ENCODE measurements around the gene RAI2. TPM values are rescaled to one million over a fixed set of nuclear protein-coding genes. Genes with fewer than 3 reads are reported as not detected.

Gene RAI2
- total RNA-seq, 2 donors from 2014 or later: 3.5 to 6.5 TPM

- DNase-seq: peak; percentile 42 to 66
- peak; percentile 87 for ATAC-seq
- intact Hi-C loops (cut with DNase I, micrococcal nuclease): no loop called here
Measured at GRCh38 chrX:17833954-17834353, 27.1 kb downstream of the RAI2 start.

GRCh38 chrX:17831255-17831654, 29.8 kb downstream of the RAI2 start:
- ATAC-seq: no peak
- intact Hi-C loops (cut with DNase I, micrococcal nuclease): no loop called here

DNA sequence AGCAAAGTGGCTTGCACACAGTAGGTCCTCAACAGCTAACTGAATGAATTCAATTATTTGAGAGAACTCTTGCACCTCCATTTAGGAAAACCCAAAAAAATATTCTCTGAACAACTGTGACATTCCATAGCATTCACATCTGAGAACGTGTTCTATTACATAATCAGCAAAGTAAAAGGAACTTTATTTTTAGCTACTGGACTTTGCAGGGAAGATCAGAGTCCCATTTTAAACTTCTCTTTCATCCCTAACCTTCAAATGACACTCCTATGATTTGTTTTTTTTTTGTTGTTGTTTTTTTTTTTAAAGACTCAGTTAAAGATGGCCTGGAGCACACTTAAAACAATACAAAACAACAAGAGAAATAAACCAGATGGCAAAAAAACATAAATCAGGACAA, 30.9 kb downstream of the RAI2 start:
- intact Hi-C loops (cut with DNase I, micrococcal nuclease): no loop called here
- no peak for ATAC-seq

More at GRCh38 chrX:17831255-17831654, 29.8 kb downstream of the RAI2 start:
- DNase-seq: no peak

DNA sequence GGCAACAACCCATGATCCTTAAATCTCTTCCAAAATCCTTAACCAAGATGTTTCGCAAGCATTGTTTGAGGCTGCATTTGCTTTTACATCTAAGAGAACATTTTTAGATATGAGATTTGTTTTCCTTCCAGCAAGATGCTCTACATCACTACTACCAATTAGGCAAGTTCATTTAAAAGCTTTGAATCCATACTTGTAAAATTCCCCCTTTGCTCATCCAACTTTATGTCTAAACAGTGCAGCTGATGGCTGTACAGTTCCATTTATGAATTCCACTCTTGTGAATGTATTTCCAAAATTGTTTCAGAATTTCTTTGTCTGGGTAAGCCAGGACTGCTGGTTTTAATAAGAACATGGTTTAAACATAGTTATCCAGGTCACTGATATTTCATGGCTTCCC, 31.5 kb downstream of the RAI2 start:
- no peak for DNase-seq
- no peak for ATAC-seq
- intact Hi-C loops (cut with DNase I, micrococcal nuclease): no loop called here

More for the DNA sequence above, 30.9 kb downstream of the RAI2 start:
- DNase-seq: no peak

DNA sequence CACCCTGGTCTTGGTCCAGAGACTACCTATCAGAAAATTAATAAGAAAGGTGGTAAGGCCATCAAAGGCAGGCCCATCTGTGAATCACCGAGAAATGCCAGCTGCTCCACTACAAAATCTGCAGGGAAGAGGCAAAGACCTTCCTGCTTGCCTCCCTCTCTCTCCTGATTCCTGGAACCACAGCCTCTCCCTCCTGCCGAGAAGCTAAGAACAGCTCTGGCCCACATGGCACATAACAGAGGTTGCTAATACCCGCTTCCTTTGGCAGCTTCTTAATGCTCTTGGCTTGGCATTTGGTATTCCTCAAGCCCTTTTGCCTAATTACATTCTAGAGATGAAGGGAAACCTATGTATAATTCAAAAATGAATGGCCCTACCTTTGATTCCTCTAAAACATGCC, 32.9 kb downstream of the RAI2 start:
- DNase-seq: no peak
- intact Hi-C loops (cut with DNase I, micrococcal nuclease): no loop called here
- no peak for ATAC-seq

DNA sequence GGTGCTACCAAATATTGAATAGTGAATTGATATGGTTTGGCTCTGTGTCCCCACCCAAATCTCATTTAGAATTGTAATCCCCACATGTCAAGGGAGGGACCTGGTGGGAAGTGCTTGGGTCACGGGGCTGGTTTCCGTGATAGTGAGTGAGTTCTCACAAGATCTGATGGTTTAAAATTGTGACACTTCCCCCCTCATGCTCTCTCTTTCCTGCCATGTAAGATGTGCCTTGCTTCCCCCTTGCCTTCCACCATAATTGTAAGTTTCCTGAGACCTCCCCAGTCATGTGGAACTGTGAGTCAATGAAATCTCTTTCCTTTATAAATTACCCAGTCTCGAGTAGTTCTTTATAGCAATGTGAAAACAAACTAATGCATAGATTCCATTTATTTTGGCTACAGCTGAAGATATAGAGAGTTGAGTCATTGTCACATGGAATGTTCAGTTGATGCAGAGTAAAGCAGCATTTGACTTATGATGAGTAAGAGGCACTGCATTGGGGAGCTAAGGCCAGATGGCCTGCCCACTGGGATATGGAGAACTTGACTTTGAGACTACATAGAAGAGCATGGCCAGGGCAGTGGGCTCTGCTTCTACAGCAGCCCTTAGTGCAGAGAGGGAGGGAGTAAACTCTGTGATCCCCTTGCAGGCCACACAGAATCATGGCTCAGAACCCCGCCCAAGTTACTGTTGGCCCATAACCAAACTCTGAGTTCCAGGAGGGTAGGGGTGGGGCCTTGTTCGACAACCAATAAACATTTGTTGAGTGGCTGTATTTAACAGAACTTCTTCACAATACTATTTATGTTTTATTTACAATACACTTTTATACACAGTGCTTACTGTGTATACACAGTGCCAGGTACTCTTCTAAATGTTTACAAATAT, 34.2 kb downstream of the RAI2 start:
- DNase-seq (peak in 1 of 2 donors; percentile 18), ATAC-seq (peak; percentile 80)
- intact Hi-C loops (cut with DNase I, micrococcal nuclease): no loop called here

GRCh38 chrX:17824980-17825379, 36.1 kb downstream of the RAI2 start:
- DNase-seq (no peak), ATAC-seq (no peak)
- intact Hi-C loops (cut with DNase I, micrococcal nuclease): no loop called here

DNA sequence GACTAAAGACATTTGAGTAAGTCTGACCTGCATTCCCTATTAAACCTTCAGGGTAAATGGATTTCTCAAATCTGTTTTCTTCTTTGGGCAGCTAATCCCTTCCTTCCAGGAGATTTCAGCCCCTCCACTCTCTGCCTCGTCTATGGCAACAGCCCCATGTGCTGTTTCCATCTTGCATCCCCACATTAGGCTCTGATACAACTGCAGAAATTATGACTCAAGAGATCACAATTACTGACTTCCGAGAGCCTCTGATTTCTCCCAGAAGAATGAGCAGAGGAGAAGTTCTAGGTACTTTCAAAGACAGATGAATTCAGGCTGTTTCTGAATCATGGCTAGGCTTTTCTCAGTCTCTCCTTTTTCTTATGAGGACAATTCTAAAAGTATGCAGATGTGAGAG, 38.7 kb downstream of the RAI2 start:
- intact Hi-C loops (cut with DNase I, micrococcal nuclease): no loop called here
- ATAC-seq (no peak), DNase-seq (no peak)

DNA sequence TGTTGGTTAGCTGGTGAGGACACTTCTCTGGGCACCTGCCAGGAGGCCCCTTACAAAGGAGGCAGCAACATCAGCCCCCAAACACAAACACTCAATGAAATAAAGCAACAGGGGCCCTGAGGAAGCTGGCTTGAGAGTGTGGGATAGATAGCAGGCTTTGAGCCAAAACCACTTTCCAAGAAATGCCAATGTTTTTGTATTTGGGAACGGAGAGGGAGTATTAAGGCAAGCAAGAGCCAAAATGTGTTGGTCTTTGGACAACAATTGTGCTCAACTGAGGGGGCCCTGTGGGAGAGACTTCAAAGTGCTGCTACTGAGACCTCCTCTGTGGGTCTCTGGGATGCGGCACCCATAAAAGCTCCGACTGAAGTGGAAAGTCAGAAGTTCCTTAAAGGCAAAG, 41.0 kb downstream of the RAI2 start:
- DNase-seq (no peak), ATAC-seq (no peak)
- intact Hi-C loops (cut with DNase I, micrococcal nuclease): no loop called here

- intact Hi-C loops (cut with DNase I, micrococcal nuclease): no loop called here
- ATAC-seq (no peak), DNase-seq (no peak)
Measured at GRCh38 chrX:17818726-17819125, 42.4 kb downstream of the RAI2 start.

DNA sequence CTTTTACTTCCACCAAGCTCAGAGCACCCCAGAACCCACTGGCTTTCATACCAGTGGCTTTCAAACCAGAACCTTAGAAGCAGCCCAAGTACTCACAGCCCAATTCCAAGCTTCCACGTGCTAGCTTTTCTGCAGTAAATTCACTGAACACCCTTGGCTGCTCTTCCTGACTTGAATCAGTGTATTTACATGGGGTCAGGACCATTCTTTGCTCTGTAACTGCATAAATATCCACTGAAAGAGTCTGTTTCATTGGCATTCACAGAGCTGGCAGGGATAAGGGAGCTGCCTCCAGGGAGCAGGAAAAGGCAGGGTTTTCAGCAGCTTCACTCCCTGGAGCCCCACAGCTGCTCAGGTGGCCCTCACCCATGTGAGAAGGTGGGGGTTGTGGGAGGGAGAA, 43.8 kb downstream of the RAI2 start:
- ATAC-seq (no peak), DNase-seq (no peak)
- intact Hi-C loops (cut with DNase I, micrococcal nuclease): no loop called here

DNA sequence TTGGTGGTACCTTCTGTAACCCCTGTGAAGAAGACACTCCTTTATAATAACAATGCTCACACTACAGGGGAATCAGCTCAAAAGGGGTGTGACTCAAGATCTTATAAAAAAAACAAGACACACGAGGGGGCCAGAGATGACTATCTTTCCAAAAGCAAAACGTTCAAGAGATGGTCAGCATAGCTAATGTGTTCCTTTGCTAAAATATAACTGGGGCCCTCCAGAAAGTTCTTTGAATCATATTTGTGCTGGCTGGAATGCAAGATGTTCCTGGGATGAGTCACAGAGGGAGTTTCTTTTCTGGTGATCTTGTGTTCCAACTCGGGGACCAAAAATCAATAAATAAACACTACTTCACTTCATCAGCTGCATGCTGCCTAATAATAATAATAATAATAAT, 46.5 kb downstream of the RAI2 start:
- no peak for ATAC-seq
- intact Hi-C loops (cut with DNase I, micrococcal nuclease): no loop called here
- no peak for DNase-seq

DNA sequence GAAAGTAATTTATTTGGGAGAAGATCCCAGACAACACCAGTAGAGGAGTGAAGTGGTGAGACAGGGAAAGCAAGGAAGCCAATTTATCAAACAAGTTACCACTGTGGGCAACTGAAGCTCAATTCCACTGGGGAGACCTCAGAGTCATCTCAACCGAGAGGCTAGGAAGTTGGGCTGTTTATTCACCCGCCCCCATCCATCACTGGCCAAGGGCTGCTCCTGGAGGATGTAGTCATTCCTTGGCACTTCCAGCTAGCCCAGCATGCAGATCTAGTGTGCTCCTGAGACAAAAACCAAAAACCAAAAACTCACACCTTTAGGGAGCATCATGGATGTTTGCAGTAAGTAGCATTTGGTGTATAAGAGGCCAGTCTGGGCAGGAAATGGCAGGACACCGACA, 47.0 kb downstream of the RAI2 start:
- ATAC-seq: no peak
- DNase-seq: no peak
- intact Hi-C loops (cut with DNase I, micrococcal nuclease): no loop called here

- no peak for DNase-seq
- ATAC-seq: peak; percentile 94
- intact Hi-C loops (cut with DNase I, micrococcal nuclease): no loop called here
Measured at GRCh38 chrX:17813277-17813676, 47.8 kb downstream of the RAI2 start.

DNA sequence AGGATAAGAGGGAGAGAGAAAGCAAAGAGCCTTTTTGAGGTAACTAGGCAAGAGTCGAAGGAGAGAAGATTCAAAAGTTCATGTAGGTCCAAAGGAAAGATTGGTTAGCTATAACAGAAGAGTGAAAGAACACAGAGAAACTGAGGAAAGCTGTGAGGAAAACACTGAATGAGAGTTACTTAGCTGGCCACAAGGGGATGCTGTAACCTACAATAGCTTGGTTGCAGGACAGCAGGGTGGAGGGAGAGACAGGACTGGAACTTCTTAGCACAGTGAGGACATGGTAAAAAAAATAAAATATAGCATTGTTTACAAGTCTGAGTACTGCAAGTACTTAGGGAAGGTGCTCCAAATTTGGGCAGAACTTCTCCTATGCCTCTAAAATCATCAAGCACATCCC, 48.3 kb downstream of the RAI2 start:
- ATAC-seq (peak; percentile 85), DNase-seq (peak in 1 of 2 donors; percentile 16)
- intact Hi-C loops (cut with DNase I, micrococcal nuclease): no loop called here

- intact Hi-C loops (cut with DNase I, micrococcal nuclease): no loop called here
- ATAC-seq (no peak), DNase-seq (no peak)
Measured at GRCh38 chrX:17809984-17810383, 51.1 kb downstream of the RAI2 start.

DNA sequence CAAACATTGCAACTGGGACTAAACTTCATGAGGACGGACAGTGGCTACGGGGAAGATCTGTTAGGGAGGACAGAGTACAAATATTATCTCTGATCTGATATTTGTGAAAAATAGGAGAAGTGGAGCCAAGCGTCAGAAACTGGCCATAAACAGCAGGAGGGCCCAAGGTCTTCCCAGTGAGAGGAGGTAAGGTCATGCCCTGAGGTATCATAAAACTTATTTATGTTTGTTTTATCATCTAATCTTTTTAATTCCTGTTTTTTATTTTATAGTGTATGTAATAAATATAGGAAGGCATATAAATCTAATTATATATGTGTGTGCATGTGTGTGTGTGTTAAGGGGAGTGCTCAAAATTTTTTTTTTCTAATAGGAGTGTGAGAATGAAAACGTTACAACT, 51.8 kb downstream of the RAI2 start:
- no peak for ATAC-seq
- DNase-seq: no peak
- intact Hi-C loops (cut with DNase I, micrococcal nuclease): no loop called here

GRCh38 chrX:17805120-17805519, 56.0 kb downstream of the RAI2 start:
- ATAC-seq (no peak), DNase-seq (no peak)
- intact Hi-C loops (cut with DNase I, micrococcal nuclease): no loop called here

DNA sequence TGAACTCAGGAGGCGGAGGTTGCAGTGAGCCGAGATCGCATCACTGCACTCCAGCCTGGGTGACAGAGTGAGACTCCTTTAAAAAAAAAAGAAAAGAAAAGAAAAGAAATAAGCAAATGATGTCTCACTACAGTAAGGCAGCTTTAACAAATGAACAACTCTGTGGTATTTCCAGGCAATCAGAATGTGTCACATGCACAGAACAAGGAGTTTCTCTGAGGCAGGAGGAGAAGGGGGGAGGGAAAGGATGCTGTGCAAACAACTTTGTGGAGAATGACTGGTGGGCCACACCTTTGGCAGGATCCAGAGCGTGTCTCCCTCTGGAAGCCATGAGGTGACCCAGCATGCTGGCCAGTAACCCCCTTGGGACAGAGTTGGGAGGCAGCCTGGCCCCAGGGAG, 57.6 kb downstream of the RAI2 start:
- no peak for ATAC-seq
- intact Hi-C loops (cut with DNase I, micrococcal nuclease): no loop called here
- no peak for DNase-seq

DNA sequence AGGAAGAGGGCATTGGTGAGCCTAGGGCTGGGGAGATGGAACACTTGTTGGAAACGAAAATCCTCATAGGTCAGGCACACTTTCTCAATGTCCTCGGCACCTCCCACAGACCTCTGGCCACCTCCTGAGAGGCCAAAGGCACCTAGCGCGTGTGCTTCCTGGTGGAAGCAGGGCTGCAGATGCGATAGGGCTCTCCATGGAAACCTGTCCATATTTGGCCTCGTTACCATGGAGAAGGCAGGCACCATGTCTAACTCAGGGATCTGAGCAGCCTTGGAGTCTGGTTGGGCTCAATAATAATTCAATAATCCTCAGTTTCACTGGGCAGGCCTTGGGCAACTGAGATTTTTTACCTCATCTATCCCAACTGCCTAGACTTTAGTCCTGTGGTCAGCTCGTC, 58.3 kb downstream of the RAI2 start:
- DNase-seq (no peak), ATAC-seq (no peak)
- intact Hi-C loops (cut with DNase I, micrococcal nuclease): no loop called here

DNA sequence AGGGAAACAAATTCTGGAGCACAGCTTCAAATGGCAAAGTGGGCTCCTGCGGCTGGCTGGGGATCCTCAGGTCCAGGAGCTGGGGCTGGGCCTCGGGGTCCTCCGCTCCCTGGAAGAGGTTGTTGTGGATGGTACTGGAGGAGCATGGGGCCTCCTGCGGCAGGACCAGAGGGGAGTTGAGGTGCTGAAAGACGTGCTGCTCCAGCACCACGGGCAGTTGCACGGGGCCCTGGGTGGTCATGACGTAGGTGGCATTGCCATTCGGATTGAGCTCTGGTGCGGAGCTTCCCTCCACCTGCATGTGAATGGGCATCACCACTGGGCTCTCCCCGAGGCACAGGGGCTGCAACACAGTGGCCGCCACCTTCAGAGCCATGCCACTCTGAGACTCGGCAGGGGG, 59.7 kb downstream of the RAI2 start:
- intact Hi-C loops (cut with DNase I, micrococcal nuclease): no loop called here
- ATAC-seq: no peak
- no peak for DNase-seq
